B cell (primary cell): ENCODE results near the gene GCN1. TPM values are rescaled to one million over a fixed set of nuclear protein-coding genes. Genes with fewer than 3 reads are reported as not detected.

Experiments
- ATAC-seq: fragments of 200-7000 bp; cut with Tn5 transposase; one replicate; pipeline ENCODE4 v1.10.0; 2021; ENCODE audit warnings: low read depth, mild to moderate bottlenecking, moderate number of reproducible peaks, moderate library complexity
- CTCF ChIA-PET: fragments of 350-600 bp; sonication (Branson Sonifier 250); formaldehyde crosslinking; loops from one replicate; lab custom pipeline; 2021; ENCODE audit warnings: antibody characterized with exemption, inconsistent platforms; lab: Charles Lee
- POLR2A ChIA-PET: fragments of 350-600 bp; sonication (Branson Sonifier 250); formaldehyde crosslinking; loops from one replicate; lab custom pipeline; 2021; ENCODE audit warnings: antibody characterized with exemption; lab: Charles Lee
- DNase-seq: peaks from one replicate; pipeline ENCODE4 v3.0.0; 2013
- H2AFZ ChIP-seq: 2 replicates; pipeline ENCODE4 v1.6.1; 2012; ENCODE audit warnings: mild to moderate bottlenecking, low read depth, low read length; ENCODE audit not compliant: insufficient read depth, poor library complexity, severe bottlenecking
- H3K27ac ChIP-seq, 2 donors: 1 replicate in 1 of 2; 2 replicates in 1 of 2; pipeline ENCODE4 v1.5.1; 2012 to 2013; ENCODE audit warnings: low read length in 2 of 2, mild to moderate bottlenecking in 2 of 2, moderate library complexity in 1 of 2
- H3K27me3 ChIP-seq, 4 experiments: fragments of 200-600 bp in 1 of 4; sonication (generic) in 1 of 4; replicated peaks in 1 of 4; 1 replicate in 2 of 4; 2 replicates in 2 of 4; pipeline versions ENCODE4 v1.6.1 to v1.7.0; 2013 to 2016; ENCODE audit warnings: low read length in 3 of 4, mild to moderate bottlenecking in 2 of 4, mixed read lengths in 1 of 4, moderate library complexity in 1 of 4; ENCODE audit not compliant: insufficient read depth in 4 of 4, control insufficient read depth in 3 of 4; ENCODE audit errors: control extremely low read depth in 1 of 4
- H3K36me3 ChIP-seq, 2 experiments: replicated peaks in 1 of 2; 1 replicate in 1 of 2; 2 replicates in 1 of 2; pipeline versions ENCODE4 v1.6.1 to v1.7.1; 2013; ENCODE audit warnings: low read length in 1 of 2; ENCODE audit not compliant: insufficient read depth in 2 of 2, control insufficient read depth in 1 of 2; ENCODE audit errors: control extremely low read depth in 1 of 2, extremely low read depth in 1 of 2
- H3K4me1 ChIP-seq, 2 donors: fragments of 200-600 bp in 1 of 2; sonication (generic) in 1 of 2; 1 replicate in 1 of 2; 2 replicates in 1 of 2; pipeline versions ENCODE4 v1.5.1 to v1.6.1; 2013 to 2017; ENCODE audit warnings: low read length in 2 of 2; ENCODE audit not compliant: control insufficient read depth in 2 of 2, insufficient read depth in 2 of 2
- H3K4me2 ChIP-seq: replicated peaks from 2 replicates; pipeline ENCODE3; 2012; ENCODE audit warnings: mild to moderate bottlenecking, low read depth, low read length; ENCODE audit not compliant: poor library complexity, severe bottlenecking
- H3K4me3 ChIP-seq, 5 experiments: fragments of 200-600 bp in 1 of 5; sonication (generic) in 1 of 5; 1 replicate in 3 of 5; 2 replicates in 2 of 5; pipeline versions ENCODE4 v1.5.1 to v1.7.0; 2011 to 2016; ENCODE audit warnings: low read length in 4 of 5, mild to moderate bottlenecking in 4 of 5, low read depth in 2 of 5, control low read depth in 1 of 5, moderate library complexity in 1 of 5; ENCODE audit not compliant: insufficient read depth in 1 of 5; ENCODE audit errors: control extremely low read depth in 1 of 5, extremely low read depth in 1 of 5
- H3K79me2 ChIP-seq: fragments of 200-600 bp; sonication (generic); one replicate; pipeline ENCODE4 v1.6.0; 2016; ENCODE audit warnings: low read length; ENCODE audit not compliant: control insufficient read depth, insufficient read depth
- H3K9ac ChIP-seq: fragments of 200-600 bp; sonication (generic); 2 replicates; pipeline ENCODE4 v1.6.1; 2017; ENCODE audit warnings: mild to moderate bottlenecking, low read length, moderate library complexity
- H3K9me3 ChIP-seq, 3 donors: one replicate each; pipeline versions ENCODE4 v1.6.1 to v1.7.1; 2013; ENCODE audit warnings: low read length in 2 of 3; ENCODE audit not compliant: control insufficient read depth in 2 of 3, insufficient read depth in 1 of 3; ENCODE audit errors: control extremely low read depth in 1 of 3
- H4K20me1 ChIP-seq: 2 replicates; pipeline ENCODE4 v1.6.0; 2012; ENCODE audit warnings: mild to moderate bottlenecking, low read length; ENCODE audit not compliant: insufficient read depth, control insufficient read depth, poor library complexity, severe bottlenecking
- H3K27ac Mint-ChIP-seq: one replicate; pipeline ENCODE4 v1.8.0; 2021; ENCODE audit warnings: mixed read lengths
- H3K27me3 Mint-ChIP-seq: one replicate; pipeline ENCODE4 v1.8.0; 2021; ENCODE audit warnings: mixed read lengths
- H3K4me1 Mint-ChIP-seq: one replicate; pipeline ENCODE4 v1.8.0; 2021; ENCODE audit warnings: mixed read lengths
- H3K4me3 Mint-ChIP-seq: one replicate; pipeline ENCODE4 v1.8.0; 2021; ENCODE audit warnings: mixed read lengths
- H3K9me3 Mint-ChIP-seq: one replicate; pipeline ENCODE4 v1.8.0; 2022; ENCODE audit warnings: mixed read lengths; ENCODE audit not compliant: insufficient read depth
- EZH2 ChIP-seq: IDR thresholded peaks from 2 replicates; pipeline ENCODE4 v1.6.1; 2012; ENCODE audit warnings: borderline replicate concordance, low read depth, mild to moderate bottlenecking, moderate library complexity, low read length; ENCODE audit not compliant: insufficient read depth, poor library complexity, severe bottlenecking
- WGBS: methylation state at CpG from one replicate; pipeline ENCODE4 v1.1.5; 2013; ENCODE audit warnings: missing lambda C conversion rate; ENCODE audit not compliant: insufficient coverage; 5-methylcytosine and 5-hydroxymethylcytosine counted together
- intact Hi-C: fragments of 100-400 bp; cut with micrococcal nuclease; formaldehyde crosslinking; loops from one replicate; pipeline ENCODE4 v1.10.0; 2022
- polyA plus RNA-seq: library from polyadenylated mRNA; depleted of rRNA; stranded (reverse); fragments of >200 nt; gene quantifications from 2 replicates; pipeline ENCODE4 v1.2.3, GENCODE V29; 2012
- total RNA-seq, 2 donors: library from RNA; stranded (reverse); fragments of 120-200 nt in 1 of 2; gene quantifications; 1 replicate in 1 of 2; 2 replicates in 1 of 2; pipeline versions ENCODE4 v1.2.3 to v1.2.4, GENCODE V29; 2013 to 2022
- TF ChIP-seq, protein P1 (sequence below): fragments of 200-600 bp; IDR thresholded peaks from one replicate; pipeline ENCODE4 v1.8.0; 2022; ENCODE audit warnings: antibody characterized with exemption, mild to moderate bottlenecking

Gene GCN1
- total and polyA plus RNA-seq, 2 donors (not counting 1 experiment from before 2014, with no cell fraction given), result 41.3 to 127 TPM

DNA sequence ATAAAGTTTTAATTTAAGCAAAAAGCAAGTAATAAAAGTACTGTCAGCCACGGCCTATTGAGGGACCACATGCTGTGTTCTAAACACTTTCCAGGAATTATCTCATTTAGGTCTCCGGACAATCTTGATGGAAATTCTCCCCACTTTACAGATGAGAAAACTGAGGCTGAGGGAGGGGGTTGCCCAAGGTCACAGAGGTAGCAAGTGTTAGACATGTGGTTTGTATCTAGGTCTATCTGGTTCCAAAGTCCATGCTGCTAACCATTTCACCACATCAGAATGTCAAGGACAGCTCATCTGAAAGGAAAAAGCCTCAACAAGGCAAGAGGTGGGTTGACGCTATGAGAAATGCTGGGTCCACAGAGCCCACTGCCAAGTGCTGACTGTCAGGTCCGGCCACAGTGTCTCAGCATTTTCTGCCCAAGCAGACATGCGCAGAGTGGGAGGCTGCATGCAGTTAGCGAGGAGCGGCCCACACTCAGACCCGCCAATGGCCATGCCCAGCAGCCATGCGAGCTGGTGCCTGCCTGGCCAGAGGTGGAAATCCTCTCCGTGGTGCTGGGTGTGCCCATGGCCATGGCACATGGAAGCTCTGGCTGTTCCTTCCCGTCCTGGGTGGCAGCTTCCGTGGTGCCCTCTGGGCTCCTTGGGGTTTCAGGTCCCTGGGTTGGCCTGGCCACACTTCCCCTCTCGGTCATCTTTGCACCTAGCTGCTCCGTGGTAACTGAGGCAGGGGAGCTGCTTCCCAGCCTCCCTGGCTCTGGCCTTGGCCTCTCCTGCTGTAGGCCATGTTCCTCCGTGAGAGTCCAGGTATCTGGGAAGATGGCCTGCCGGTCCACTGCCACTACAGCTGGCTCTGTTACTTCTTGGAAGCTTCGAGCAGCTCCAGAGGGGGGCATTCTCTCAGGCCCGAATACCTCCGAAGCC is 24.4 kb upstream of the GCN1 start:
- Histone ChIP-seq H3K79me2 (no peaks in the 10 kb centered on the region), H4K20me1 (no peaks in the 10 kb centered on the region), H2AFZ (no peak overlapping the region), H3K36me3 (no peaks in the 10 kb centered on the region), H3K27me3 (peaks cover 0 to 15% (median 2%) of the 10 kb centered on the region in 4 experiments), H3K4me1 (no peaks in the 10 kb centered on the region), H3K9ac (no peak overlapping the region), H3K4me2 (no peak overlapping the region), H3K4me3 (no peak overlapping the region), H3K27ac (no peak overlapping the region), H3K9me3 (no peaks in the 10 kb centered on the region)
- 96% methylated on average over 17 of the region's 19 CpGs for WGBS
- Mint-ChIP-seq H3K9me3 (no peaks in the 10 kb centered on the region), H3K4me1 (peaks cover 2% of the 10 kb centered on the region), H3K27ac (no peak overlapping the region), H3K4me3 (no peak overlapping the region), H3K27me3 (peaks cover 12% of the 10 kb centered on the region)
- ChIA-PET CTCF (interaction anchor here (3.9 kb wide), 1 partner anchor 10 kb away, joined by 28 read pairs; no protein-coding TSS in a partner anchor), POLR2A (interaction anchor here (1.1 kb wide), 1 partner anchor 12 kb away, joined by 3 read pairs; no protein-coding TSS in a partner anchor)
- DNase-seq (no peak), ATAC-seq (no peak)
- TF ChIP-seq, protein P1, sequence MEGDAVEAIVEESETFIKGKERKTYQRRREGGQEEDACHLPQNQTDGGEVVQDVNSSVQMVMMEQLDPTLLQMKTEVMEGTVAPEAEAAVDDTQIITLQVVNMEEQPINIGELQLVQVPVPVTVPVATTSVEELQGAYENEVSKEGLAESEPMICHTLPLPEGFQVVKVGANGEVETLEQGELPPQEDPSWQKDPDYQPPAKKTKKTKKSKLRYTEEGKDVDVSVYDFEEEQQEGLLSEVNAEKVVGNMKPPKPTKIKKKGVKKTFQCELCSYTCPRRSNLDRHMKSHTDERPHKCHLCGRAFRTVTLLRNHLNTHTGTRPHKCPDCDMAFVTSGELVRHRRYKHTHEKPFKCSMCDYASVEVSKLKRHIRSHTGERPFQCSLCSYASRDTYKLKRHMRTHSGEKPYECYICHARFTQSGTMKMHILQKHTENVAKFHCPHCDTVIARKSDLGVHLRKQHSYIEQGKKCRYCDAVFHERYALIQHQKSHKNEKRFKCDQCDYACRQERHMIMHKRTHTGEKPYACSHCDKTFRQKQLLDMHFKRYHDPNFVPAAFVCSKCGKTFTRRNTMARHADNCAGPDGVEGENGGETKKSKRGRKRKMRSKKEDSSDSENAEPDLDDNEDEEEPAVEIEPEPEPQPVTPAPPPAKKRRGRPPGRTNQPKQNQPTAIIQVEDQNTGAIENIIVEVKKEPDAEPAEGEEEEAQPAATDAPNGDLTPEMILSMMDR, result no peak
- TF ChIP-seq EZH2, result no peak
- intact Hi-C loops, result no loop called here
